DOHH2 (cell line): ENCODE data around the gene FDXACB1.

Experiments
- H3F3A ChIP-seq: fragments of 200-600 bp; sonication (generic), shearing (Covaris generic); 2 replicates; pipeline ENCODE4 v1.6.0; 2016; ENCODE audit warnings: antibody characterized with exemption, mild to moderate bottlenecking; ENCODE audit not compliant: control insufficient read depth, insufficient read depth
- H3K27ac ChIP-seq: fragments of 200-600 bp; sonication (generic); 2 replicates; pipeline ENCODE4 v1.5.1; 2014; ENCODE audit warnings: low read depth, mild to moderate bottlenecking, low read length, moderate library complexity
- H3K27me3 ChIP-seq: fragments of 200-600 bp; sonication (generic); 2 replicates; pipeline ENCODE4 v1.6.1; 2014; ENCODE audit warnings: mild to moderate bottlenecking, low read length, mixed read lengths; ENCODE audit not compliant: control insufficient read depth
- H3K36me3 ChIP-seq: fragments of 200-600 bp; sonication (generic); 2 replicates; pipeline ENCODE4 v1.6.1; 2014; ENCODE audit warnings: mild to moderate bottlenecking, low read length, moderate library complexity, mixed read lengths; ENCODE audit not compliant: control insufficient read depth
- H3K4me1 ChIP-seq: fragments of 200-600 bp; sonication (generic); 2 replicates; pipeline ENCODE4 v1.6.1; 2014; ENCODE audit warnings: mild to moderate bottlenecking, low read length, mixed read lengths; ENCODE audit not compliant: control insufficient read depth
- H3K4me2 ChIP-seq: fragments of 200-600 bp; sonication (generic); 2 replicates; pipeline ENCODE4 v1.6.0; 2014; ENCODE audit warnings: mild to moderate bottlenecking, low read length, moderate library complexity
- H3K4me3 ChIP-seq: fragments of 200-600 bp; sonication (generic); 2 replicates; pipeline ENCODE4 v1.5.1; 2014; ENCODE audit warnings: mild to moderate bottlenecking, low read length, mixed read lengths
- H3K79me2 ChIP-seq: fragments of 200-600 bp; sonication (generic); 2 replicates; pipeline ENCODE4 v1.6.1; 2014; ENCODE audit warnings: mild to moderate bottlenecking, low read length, mixed read lengths; ENCODE audit not compliant: control insufficient read depth
- H3K9me2 ChIP-seq: fragments of 200-600 bp; sonication (generic); replicated peaks from 2 replicates; pipeline ENCODE4 v1.6.1; 2014; ENCODE audit warnings: mild to moderate bottlenecking, low read length, mixed read lengths; ENCODE audit not compliant: control insufficient read depth
- H3K9me3 ChIP-seq: fragments of 200-600 bp; sonication (generic); 2 replicates; pipeline ENCODE4 v1.6.1; 2014; ENCODE audit warnings: antibody characterized with exemption, low read length, mixed read lengths; ENCODE audit not compliant: control insufficient read depth, insufficient read depth
- H4K20me1 ChIP-seq: fragments of 200-600 bp; sonication (generic); 2 replicates; pipeline ENCODE4 v1.6.0; 2014; ENCODE audit warnings: low read depth, mild to moderate bottlenecking, antibody characterized with exemption, low read length, moderate library complexity; ENCODE audit not compliant: control insufficient read depth, insufficient read depth
- EZH2phosphoT487 ChIP-seq: fragments of 200-600 bp; sonication (generic); IDR thresholded peaks from 2 replicates; pipeline ENCODE4 v1.6.1; 2017; ENCODE audit warnings: borderline replicate concordance, mild to moderate bottlenecking, antibody characterized with exemption, low read length, moderate library complexity, mixed read lengths
- TF ChIP-seq, protein P1 (sequence below): fragments of 200-600 bp; sonication (generic); IDR thresholded peaks from one replicate; pipeline ENCODE4 v1.5.1; 2014; ENCODE audit warnings: antibody characterized with exemption, mild to moderate bottlenecking, low read depth, low read length; ENCODE audit not compliant: poor library complexity, severe bottlenecking

FDXACB1 gene

DNA sequence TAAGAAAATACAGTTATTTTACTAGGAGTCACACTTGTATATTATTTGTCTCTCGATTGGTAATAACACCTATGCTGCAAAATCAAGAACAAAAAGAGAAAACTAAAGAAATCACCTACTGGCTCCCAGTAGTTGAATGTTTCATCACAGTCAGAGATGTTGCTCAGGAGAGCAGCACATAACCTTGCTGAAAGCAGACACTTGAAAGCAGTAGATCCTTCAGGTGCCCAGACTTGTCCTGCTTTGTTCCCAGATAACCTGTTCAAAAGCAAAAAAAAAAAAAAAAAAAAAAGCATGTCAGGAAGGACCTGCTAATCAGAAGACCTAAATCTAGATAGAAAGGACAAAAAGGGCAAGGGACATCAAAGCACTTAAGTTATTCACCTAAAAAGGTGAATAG, 8.9 kb downstream of the FDXACB1 start:
- TF ChIP-seq EZH2phosphoT487, result no peak
- TF ChIP-seq, protein P1, sequence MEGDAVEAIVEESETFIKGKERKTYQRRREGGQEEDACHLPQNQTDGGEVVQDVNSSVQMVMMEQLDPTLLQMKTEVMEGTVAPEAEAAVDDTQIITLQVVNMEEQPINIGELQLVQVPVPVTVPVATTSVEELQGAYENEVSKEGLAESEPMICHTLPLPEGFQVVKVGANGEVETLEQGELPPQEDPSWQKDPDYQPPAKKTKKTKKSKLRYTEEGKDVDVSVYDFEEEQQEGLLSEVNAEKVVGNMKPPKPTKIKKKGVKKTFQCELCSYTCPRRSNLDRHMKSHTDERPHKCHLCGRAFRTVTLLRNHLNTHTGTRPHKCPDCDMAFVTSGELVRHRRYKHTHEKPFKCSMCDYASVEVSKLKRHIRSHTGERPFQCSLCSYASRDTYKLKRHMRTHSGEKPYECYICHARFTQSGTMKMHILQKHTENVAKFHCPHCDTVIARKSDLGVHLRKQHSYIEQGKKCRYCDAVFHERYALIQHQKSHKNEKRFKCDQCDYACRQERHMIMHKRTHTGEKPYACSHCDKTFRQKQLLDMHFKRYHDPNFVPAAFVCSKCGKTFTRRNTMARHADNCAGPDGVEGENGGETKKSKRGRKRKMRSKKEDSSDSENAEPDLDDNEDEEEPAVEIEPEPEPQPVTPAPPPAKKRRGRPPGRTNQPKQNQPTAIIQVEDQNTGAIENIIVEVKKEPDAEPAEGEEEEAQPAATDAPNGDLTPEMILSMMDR, result no peak
- H3K9me2 ChIP-seq, result no peaks in the 10 kb centered on the region
- H3F3A ChIP-seq, result peaks cover 8% of the 10 kb centered on the region
- peaks cover 19% of the 10 kb centered on the region for H3K79me2 ChIP-seq
- H3K4me2 ChIP-seq, result peak overlapping the region; percentile 79
- H3K4me3 ChIP-seq, result peak overlapping the region; percentile 95
- peaks cover 39% of the 10 kb centered on the region for H3K36me3 ChIP-seq
- H4K20me1 ChIP-seq, result no peaks in the 10 kb centered on the region
- peaks cover 14% of the 10 kb centered on the region for H3K4me1 ChIP-seq
- no peaks in the 10 kb centered on the region for H3K27me3 ChIP-seq
- H3K27ac ChIP-seq, result no peak overlapping the region
- no peaks in the 10 kb centered on the region for H3K9me3 ChIP-seq

DNA sequence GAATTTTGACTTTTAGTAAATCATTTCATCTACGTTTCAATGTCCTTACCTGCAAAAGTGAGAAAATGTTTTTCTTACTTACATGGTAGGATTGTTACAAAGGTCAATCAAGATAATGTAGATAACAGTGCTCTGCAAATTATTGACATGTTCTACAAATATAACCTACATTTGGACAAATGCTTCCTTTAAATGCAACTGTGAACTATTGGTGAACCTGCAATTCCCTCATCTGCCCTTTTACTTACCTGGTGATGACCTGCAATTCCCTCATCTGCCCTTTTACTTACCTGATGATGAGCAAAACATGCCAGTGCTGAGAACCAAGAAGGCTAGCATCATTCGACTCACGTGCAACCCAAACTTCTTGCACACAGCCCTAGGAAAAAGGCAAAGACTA, 18.7 kb downstream of the FDXACB1 start:
- H3K79me2 ChIP-seq, result no peaks in the 10 kb centered on the region
- H3K27me3 ChIP-seq, result no peaks in the 10 kb centered on the region
- H3K36me3 ChIP-seq, result peaks cover 54% of the 10 kb centered on the region
- H4K20me1 ChIP-seq, result no peaks in the 10 kb centered on the region
- no peaks in the 10 kb centered on the region for H3F3A ChIP-seq
- TF ChIP-seq, protein P1, result no peak
- no peak overlapping the region for H3K4me2 ChIP-seq
- no peaks in the 10 kb centered on the region for H3K9me3 ChIP-seq
- H3K27ac ChIP-seq, result no peak overlapping the region
- no peaks in the 10 kb centered on the region for H3K4me1 ChIP-seq
- H3K4me3 ChIP-seq, result no peak overlapping the region
- no peaks in the 10 kb centered on the region for H3K9me2 ChIP-seq

DNA sequence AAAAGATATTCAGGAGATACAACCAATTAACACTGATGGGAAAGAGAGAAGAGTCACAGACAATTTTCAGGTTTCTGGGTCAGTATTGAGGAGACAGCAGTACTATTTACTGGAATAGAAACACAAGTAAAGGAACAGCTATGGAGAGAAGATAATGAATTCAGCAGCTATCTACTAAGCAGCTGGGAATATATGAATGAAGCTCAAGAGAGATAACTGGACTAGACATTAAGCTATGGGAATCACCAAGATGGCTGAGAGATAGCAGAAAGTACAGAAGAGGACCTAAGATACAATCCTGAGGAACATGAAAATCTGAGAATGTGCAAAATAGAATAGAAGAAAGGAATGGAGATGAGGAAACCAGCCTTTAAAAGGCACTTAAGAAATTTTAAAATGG, 23.5 kb downstream of the FDXACB1 start:
- H3K79me2 ChIP-seq, result no peaks in the 10 kb centered on the region
- no peaks in the 10 kb centered on the region for H3K27me3 ChIP-seq
- no peak overlapping the region for H3K27ac ChIP-seq
- H3K4me3 ChIP-seq, result no peak overlapping the region
- no peak for TF ChIP-seq EZH2phosphoT487
- TF ChIP-seq, protein P1, result no peak
- H3K9me3 ChIP-seq, result no peaks in the 10 kb centered on the region
- no peaks in the 10 kb centered on the region for H4K20me1 ChIP-seq
- no peak overlapping the region for H3K4me2 ChIP-seq
- no peaks in the 10 kb centered on the region for H3F3A ChIP-seq
- H3K4me1 ChIP-seq, result no peaks in the 10 kb centered on the region
- no peaks in the 10 kb centered on the region for H3K9me2 ChIP-seq
- peaks cover 63% of the 10 kb centered on the region for H3K36me3 ChIP-seq

DNA sequence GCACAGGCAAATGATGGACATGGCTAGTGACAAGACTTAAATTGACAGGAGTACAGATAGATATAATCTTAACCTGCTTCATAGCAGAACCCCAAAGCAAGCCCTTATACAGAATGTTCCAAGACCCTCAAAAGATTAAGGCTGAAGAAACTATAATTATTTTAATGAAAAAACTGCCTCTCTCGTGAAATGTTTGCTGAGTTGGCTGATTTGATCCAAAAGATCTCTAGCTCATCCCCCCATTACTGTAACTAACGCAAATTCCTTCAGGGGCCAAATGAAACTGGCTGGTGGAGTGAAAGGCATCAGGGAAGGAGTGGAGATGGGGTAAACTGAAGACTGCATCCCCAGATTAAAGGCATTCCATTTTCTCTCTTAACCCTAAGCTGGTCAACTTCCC, 26.9 kb downstream of the FDXACB1 start:
- H3K79me2 ChIP-seq, result no peaks in the 10 kb centered on the region
- no peaks in the 10 kb centered on the region for H3K4me1 ChIP-seq
- TF ChIP-seq, protein P1, result no peak
- no peak for TF ChIP-seq EZH2phosphoT487
- H3K27me3 ChIP-seq, result no peaks in the 10 kb centered on the region
- H3K27ac ChIP-seq, result no peak overlapping the region
- H3K4me3 ChIP-seq, result no peak overlapping the region
- no peaks in the 10 kb centered on the region for H4K20me1 ChIP-seq
- H3K36me3 ChIP-seq, result peaks cover 54% of the 10 kb centered on the region
- H3K9me3 ChIP-seq, result no peaks in the 10 kb centered on the region
- H3K4me2 ChIP-seq, result no peak overlapping the region
- H3K9me2 ChIP-seq, result no peaks in the 10 kb centered on the region
- no peaks in the 10 kb centered on the region for H3F3A ChIP-seq
